Skeletal muscle tissue (tissue), 4 donors: ENCODE data around the gene PYDC1. TPM values are rescaled to one million over a fixed set of nuclear protein-coding genes. Genes with fewer than 3 reads are reported as not detected.
"Not testable (repeated sequence)": the region's sequence is repeated elsewhere in the genome, so short reads cannot be mapped to it uniquely, and the experiment has no call there.

ENCODE experiments used
- H3K27ac ChIP-seq: one replicate; pipeline ENCODE4 v1.7.0; 2013; ENCODE audit warnings: mild to moderate bottlenecking, low read depth, low read length, inconsistent platforms
- H3K27me3 ChIP-seq, 3 donors: one replicate each; pipeline ENCODE4 v1.7.0; 2013; ENCODE audit warnings: low read length in 3 of 3; ENCODE audit not compliant: control insufficient read depth in 3 of 3, insufficient read depth in 3 of 3
- H3K36me3 ChIP-seq, 3 donors: one replicate each; pipeline ENCODE4 v1.7.0; 2013; ENCODE audit warnings: low read length in 3 of 3; ENCODE audit not compliant: control insufficient read depth in 3 of 3, insufficient read depth in 3 of 3
- H3K4me1 ChIP-seq, 3 donors: one replicate each; pipeline ENCODE4 v1.7.0; 2013; ENCODE audit warnings: low read length in 3 of 3, mild to moderate bottlenecking in 3 of 3; ENCODE audit not compliant: control insufficient read depth in 3 of 3, insufficient read depth in 3 of 3
- H3K4me3 ChIP-seq, 3 donors: one replicate each; pipeline ENCODE4 v1.7.0; 2013; ENCODE audit warnings: low read length in 3 of 3
- H3K9ac ChIP-seq, 3 donors: one replicate each; pipeline ENCODE4 v1.7.0; 2013; ENCODE audit warnings: low read length in 3 of 3, mild to moderate bottlenecking in 3 of 3, moderate library complexity in 2 of 3, low read depth in 1 of 3
- H3K9me3 ChIP-seq, 3 donors: one replicate each; pipeline ENCODE4 v1.7.0; 2013; ENCODE audit warnings: low read length in 3 of 3; ENCODE audit not compliant: control insufficient read depth in 3 of 3
- total RNA-seq: library from RNA; depleted of rRNA; stranded (reverse); fragments of >200 nt; gene quantifications from one replicate; pipeline ENCODE4 v1.2.3, GENCODE V29; 2014
- donor health status: Osteomylitis.

The PYDC1 gene
- total RNA-seq, 1 donor from 2014 or later = not detected

GRCh38 chr16:31248344-31248743 lies 31.4 kb upstream of the PYDC1 start:
- peaks cover 3 to 6% (median 6%) of the 10 kb centered on the region in 3 donors for H3K27me3 ChIP-seq
- no peak overlapping the region for H3K9ac ChIP-seq
- no peaks in the 10 kb centered on the region for H3K9me3 ChIP-seq
- peaks cover 0 to 5% (median 0%) of the 10 kb centered on the region in 3 donors for H3K4me1 ChIP-seq
- H3K27ac ChIP-seq = no peak overlapping the region
- H3K4me3 ChIP-seq = no peak overlapping the region
- H3K36me3 ChIP-seq = no peaks in the 10 kb centered on the region

DNA sequence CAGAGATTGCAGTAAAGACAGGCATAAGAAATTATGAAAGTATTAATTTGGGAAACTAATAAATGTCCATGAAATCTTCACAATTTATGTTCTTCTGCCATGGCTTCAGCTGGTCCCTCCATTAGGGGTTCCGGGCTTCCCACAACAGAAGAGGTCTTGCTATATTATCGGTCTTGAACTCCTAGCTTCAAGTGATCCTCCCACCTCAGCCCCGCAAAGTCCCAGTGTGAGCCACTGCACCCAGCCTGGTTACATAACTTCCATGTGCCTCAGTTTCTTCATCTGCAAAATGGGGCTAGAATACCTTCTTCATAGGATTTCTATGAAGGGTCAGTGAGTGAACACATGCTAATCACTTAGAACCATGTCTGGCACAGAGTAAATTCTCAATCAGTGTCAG lies 29.4 kb upstream of the PYDC1 start:
- Histone ChIP-seq H3K36me3 (no peaks in the 10 kb centered on the region), H3K4me1 (no peaks in the 10 kb centered on the region), H3K9ac (no peak overlapping the region), H3K9me3 (no peaks in the 10 kb centered on the region), H3K27me3 (peaks cover 3 to 11% (median 9%) of the 10 kb centered on the region in 3 donors), H3K27ac (no peak overlapping the region), H3K4me3 (no peak overlapping the region)

DNA sequence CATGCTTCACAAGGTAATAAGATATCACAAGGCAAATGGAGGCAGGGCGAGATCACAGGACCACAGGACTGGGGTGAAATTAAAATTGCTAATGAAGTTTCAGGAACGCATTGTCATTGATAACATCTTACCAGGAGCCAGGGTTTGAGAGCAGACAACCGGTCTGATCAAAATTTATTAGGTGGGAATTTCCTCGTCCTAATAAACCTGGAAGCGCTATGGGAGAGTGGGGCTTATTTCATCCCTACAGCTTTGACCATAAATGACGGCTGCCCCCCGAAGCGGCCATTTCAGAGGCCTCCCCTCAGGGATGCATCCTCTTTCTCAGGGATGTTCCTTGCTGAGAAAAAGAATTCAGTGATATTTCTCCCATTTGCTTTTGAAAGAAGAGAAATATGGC lies 28.7 kb upstream of the PYDC1 start:
- peaks cover 3 to 12% (median 9%) of the 10 kb centered on the region in 3 donors for H3K27me3 ChIP-seq
- not testable (repeated sequence) for H3K4me3 ChIP-seq, H3K4me1 ChIP-seq, H3K9ac ChIP-seq, H3K9me3 ChIP-seq, H3K36me3 ChIP-seq, H3K27ac ChIP-seq

DNA sequence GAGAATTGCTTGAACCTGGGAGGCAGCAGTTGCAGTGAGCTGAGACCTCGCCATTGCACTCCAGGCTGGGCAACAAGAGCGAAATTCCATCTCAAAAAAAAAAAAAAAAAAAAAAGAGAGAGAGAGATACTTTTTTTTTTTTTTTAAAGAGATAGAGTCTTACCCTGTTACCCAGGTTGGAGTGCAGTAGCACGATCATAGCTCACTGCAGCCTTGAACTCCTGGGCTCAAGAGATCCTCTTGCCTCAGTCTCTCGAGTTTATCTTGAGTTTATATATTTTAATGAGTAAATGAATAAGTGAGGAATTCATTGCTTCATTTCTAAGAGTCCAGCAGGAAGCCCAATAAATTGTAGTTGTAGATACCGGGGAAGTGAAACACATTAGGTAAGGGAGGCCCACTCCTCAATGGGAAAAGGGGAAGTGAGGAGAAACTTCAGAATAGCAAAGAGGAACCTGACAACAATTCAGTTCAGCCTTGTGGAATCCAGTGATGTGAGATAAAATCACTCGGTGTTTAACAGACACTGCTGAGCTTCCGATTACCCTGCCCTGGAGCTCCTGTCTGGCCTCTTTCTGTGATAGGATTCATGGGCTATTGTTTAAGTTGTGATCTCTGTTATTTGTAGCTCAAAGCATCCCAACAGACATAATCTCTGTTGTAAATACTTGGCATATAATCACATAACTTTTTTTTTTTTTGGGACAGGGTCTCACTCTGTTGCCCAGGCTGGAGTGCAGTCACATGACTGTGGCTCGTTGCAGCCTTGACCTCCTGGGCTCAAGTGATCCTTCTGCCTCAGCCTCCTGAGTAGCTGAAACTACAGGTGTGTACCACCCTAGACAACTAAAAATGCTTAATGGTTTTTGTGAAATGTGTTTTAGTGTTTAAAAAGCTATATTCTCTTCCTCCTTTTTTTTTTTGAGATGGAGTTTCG lies 27.1 kb upstream of the PYDC1 start:
- H3K9me3 ChIP-seq = no peaks in the 10 kb centered on the region
- H3K36me3 ChIP-seq = no peaks in the 10 kb centered on the region
- peaks cover 3 to 18% (median 9%) of the 10 kb centered on the region in 3 donors for H3K27me3 ChIP-seq
- no peak overlapping the region for H3K27ac ChIP-seq
- H3K9ac ChIP-seq = no peak overlapping the region
- H3K4me1 ChIP-seq = no peaks in the 10 kb centered on the region
- no peak overlapping the region for H3K4me3 ChIP-seq

DNA sequence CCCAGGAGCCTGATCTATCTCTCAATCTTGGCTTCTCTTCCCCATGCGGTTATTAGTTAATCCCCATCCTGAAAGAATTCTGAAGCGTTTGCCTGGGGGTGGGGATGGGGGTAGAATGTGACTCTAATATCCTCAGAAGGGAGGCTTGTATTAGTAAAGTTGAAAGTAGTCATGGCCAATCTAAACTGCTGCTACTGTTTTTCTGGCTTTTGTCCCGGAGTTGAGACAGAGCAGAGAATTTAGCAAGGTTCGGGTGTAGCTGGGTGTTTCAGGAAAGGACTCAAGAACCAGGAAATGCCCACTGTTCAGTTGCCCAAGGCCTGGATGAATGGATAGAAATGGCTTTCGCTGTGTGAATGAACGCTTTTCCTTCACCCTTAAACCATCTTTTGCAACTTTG lies 25.3 kb upstream of the PYDC1 start:
- no peak overlapping the region for H3K4me3 ChIP-seq
- H3K36me3 ChIP-seq = no peaks in the 10 kb centered on the region
- peaks cover 3 to 18% (median 3%) of the 10 kb centered on the region in 3 donors for H3K27me3 ChIP-seq
- no peaks in the 10 kb centered on the region for H3K4me1 ChIP-seq
- H3K9ac ChIP-seq = no peak overlapping the region
- no peak overlapping the region for H3K27ac ChIP-seq
- no peaks in the 10 kb centered on the region for H3K9me3 ChIP-seq

- no peak overlapping the region for H3K9ac ChIP-seq
- H3K27ac ChIP-seq = no peak overlapping the region
- peaks cover 0 to 12% (median 3%) of the 10 kb centered on the region in 3 donors for H3K27me3 ChIP-seq
- no peaks in the 10 kb centered on the region for H3K4me1 ChIP-seq
- H3K36me3 ChIP-seq = no peaks in the 10 kb centered on the region
- H3K4me3 ChIP-seq = no peak overlapping the region
- no peaks in the 10 kb centered on the region for H3K9me3 ChIP-seq
Observed at GRCh38 chr16:31238041-31238440, 21.1 kb upstream of the PYDC1 start.

DNA sequence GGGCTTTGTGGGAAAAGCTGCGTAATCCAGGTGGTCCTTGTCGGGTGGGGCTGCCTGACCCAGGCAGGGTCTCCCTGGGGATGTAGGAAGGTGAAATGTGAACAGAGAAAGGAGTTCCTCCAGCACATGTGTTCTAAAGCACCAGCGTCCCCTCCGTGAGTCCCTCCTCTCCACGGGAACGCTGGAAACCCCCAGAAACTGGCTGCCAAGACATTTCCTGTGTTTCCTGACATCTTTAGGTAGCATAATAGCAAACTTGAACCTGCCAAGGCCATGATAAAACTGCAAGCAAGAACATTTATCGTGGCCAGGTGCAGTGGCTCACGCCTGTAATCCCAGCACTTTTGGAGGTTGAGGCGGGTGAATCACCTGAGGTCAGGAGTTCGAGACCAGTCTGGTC lies 12.6 kb upstream of the PYDC1 start:
- H3K9me3 ChIP-seq = no peaks in the 10 kb centered on the region
- H3K4me1 ChIP-seq = peaks cover 4 to 7% (median 6%) of the 10 kb centered on the region in 3 donors
- H3K27me3 ChIP-seq = no peaks in the 10 kb centered on the region
- peaks cover 4 to 7% (median 5%) of the 10 kb centered on the region in 3 donors for H3K36me3 ChIP-seq
- peak overlapping the region in 1 of 3 donors; percentile 25 for H3K9ac ChIP-seq
- no peak overlapping the region for H3K4me3 ChIP-seq
- H3K27ac ChIP-seq = no peak overlapping the region

DNA sequence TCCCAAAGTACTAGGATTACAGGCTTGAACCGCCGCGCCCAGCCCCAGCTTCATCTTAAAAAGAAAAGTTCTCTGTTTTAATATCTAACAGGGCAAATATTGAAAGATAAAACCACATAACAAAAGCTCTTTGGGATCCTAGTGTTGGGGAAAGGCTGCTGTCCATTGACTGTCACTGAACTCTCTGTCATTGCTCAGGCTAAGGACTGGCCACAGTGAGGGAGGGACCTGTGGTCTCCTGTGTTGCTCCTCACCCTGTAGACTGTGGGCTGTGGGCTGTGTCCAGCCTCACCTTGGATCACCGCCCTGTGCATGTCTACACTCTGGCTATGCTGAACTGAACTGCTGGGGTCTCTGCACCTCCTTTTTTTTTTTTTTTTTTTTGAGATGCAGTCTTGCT lies 11.3 kb upstream of the PYDC1 start:
- no peaks in the 10 kb centered on the region for H3K9me3 ChIP-seq
- H3K27me3 ChIP-seq = no peaks in the 10 kb centered on the region
- H3K27ac ChIP-seq = no peak overlapping the region
- no peak overlapping the region for H3K4me3 ChIP-seq
- peaks cover 4 to 7% (median 6%) of the 10 kb centered on the region in 3 donors for H3K4me1 ChIP-seq
- peaks cover 10 to 14% (median 10%) of the 10 kb centered on the region in 3 donors for H3K36me3 ChIP-seq
- no peak overlapping the region for H3K9ac ChIP-seq

- Histone ChIP-seq H3K27ac (no peak overlapping the region), H3K36me3 (peaks cover 21 to 28% (median 27%) of the 10 kb centered on the region in 3 donors), H3K27me3 (peaks cover 0 to 3% (median 0%) of the 10 kb centered on the region in 3 donors), H3K9me3 (no peaks in the 10 kb centered on the region), H3K9ac (no peak overlapping the region), H3K4me3 (no peak overlapping the region), H3K4me1 (peaks cover 15 to 20% (median 17%) of the 10 kb centered on the region in 3 donors)
Observed at GRCh38 chr16:31225193-31225592, 8.3 kb upstream of the PYDC1 start.
